NCI-H1694 treated with DMSO at 0.1 percent for 48 hours (cell line): ENCODE data around the gene MON2.
"Not testable (repeated sequence)": the region's sequence is repeated elsewhere in the genome, so short reads cannot be mapped to it uniquely, and the experiment has no call there.

ENCODE experiments used
- DNase-seq: peaks from one replicate; lab custom pipeline; 2025; lab: John Stamatoyannopoulos, UW

MON2 gene

DNA sequence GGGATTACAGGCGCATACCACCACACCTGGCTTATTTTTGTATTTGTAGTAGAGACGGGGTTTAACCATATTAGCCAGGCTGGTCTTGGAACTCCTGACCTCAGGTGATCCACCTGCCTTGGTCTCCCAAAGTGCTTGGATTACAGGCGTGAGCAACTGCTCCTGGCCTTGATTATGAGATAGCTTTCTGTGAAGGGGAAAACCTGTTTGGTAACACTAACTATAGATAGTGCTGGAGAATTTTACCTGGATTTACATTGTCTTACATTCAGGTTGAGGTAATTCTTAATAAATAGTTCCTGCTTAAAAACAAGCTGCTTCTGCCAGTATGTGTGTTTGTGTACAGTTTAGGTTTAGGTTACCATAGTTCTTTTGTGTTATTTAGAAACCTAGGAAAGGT, 77.1 kb downstream of the MON2 start:
- no peak for DNase-seq

DNA sequence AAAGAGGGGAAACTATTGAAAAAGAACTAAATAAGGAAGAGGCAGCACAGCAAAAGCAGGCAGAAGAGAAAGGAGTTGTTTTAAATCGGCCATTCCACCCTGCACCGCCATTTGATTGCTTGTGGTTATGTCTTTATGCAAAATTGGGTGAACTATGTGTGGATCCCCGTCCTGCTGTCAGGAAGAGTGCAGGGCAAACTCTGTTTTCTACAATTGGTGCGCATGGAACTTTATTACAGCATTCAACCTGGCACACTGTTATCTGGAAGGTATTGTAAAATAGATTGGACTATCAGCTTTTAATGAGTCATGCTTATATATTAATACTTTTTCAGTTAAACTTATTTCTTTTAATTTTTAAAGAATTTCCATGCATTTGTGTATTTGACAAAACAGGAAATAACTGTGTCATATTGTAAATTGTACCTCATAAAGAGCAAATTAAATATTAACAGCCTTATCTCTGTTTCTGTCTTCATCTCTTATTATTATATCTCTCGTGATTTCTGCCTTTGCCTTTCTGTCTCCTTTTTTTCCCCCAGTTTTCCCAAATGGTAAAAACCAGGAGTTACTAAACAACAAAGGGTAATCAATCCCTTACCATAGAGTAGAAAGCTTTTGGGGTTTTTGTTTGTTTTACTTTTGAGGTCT, 86.4 kb downstream of the MON2 start:
- DNase-seq: no peak

DNA sequence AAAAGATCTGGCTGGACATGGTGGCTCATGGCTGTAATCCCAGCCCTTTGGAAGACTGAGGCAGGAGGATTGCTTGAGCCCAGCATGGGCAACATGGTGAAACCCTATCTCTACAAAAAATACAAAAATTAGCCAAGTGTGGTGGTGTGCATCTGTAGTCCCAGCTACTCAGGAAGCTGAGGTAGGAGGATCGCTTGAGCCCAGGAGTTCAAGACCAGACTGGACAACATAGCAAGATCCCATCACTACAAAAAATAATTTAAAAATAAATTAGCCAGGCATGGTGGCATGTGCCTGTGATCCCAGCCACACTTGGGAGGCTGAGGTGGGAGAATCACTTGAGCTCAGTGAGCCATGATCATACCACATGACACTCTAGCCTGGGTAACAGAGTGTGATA, 92.7 kb downstream of the MON2 start:
- DNase-seq: not testable (repeated sequence)

DNA sequence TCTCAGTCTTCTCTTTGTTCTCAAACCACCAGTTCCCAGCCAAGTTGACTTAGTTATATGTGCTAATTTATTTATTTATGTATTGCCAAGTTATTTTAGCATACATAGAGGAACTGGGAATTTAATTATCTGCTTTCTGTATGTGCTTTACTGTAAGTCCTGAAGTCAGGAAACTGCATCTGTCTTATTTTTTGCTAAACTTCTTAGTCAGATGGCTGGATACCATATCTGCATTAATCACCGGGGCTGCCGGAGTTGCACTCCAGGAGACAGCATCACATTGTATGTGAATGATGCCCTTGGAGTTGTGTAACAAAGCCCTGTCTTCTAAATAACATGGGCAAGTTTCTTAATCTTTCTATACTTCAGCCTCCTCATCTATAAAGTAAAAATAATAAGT, 96.2 kb downstream of the MON2 start:
- no peak for DNase-seq

DNA sequence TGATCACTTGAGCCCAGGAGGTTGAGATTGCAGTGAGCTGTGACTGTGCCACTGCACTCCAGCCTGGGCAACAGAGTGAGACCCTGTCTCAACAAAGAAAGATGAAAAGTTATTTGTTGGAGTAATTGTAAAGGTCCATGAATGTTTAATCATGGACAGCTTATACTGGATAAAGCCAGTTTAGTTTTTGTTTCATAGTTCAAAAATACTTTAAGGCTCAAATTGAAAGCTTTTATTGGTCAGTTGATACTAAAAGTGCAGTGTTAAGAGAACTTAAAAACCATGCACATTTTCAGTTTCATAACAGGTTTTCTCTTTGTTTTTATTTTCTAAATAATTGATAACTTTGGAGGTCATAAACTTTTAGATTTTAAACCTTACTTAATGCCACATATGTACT, 108.4 kb downstream of the MON2 start:
- no peak for DNase-seq

DNA sequence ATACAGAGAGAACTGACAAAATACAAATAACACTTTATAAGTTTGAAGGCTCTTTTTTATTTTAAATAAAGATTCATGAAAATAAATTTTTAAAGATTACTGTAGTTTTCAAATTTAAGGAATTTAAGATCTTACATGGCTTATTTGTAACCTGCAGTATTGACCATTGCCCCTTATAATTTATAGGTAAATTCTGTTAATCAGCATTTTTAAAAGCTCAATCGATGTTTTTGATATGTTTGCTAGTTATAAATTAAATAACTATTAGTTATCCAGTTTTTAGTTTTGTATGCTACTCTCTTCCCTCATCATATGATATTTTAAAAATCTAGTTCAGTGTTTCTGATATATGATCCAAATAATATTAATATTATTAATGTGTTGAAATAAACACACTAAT, 109.9 kb downstream of the MON2 start:
- DNase-seq: no peak

DNA sequence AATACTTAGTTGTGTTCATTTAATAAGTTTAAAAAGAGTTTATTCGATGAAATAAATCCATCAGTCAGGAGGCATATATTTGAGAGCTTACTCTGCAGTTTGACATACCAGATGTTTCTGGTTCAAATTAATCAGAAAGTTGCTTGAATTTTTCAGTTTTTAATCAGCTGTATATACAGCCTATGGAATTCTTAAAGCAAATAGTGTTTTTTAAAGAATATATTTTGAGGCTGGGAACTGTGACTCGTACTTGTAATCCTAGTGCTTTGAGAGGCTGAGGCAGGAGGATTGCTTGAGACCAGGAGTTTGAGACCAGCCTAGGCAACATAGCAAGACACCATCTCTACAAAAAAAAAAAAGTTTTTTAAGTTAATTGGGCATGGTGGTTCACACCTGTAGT, 112.1 kb downstream of the MON2 start:
- no peak for DNase-seq

DNA sequence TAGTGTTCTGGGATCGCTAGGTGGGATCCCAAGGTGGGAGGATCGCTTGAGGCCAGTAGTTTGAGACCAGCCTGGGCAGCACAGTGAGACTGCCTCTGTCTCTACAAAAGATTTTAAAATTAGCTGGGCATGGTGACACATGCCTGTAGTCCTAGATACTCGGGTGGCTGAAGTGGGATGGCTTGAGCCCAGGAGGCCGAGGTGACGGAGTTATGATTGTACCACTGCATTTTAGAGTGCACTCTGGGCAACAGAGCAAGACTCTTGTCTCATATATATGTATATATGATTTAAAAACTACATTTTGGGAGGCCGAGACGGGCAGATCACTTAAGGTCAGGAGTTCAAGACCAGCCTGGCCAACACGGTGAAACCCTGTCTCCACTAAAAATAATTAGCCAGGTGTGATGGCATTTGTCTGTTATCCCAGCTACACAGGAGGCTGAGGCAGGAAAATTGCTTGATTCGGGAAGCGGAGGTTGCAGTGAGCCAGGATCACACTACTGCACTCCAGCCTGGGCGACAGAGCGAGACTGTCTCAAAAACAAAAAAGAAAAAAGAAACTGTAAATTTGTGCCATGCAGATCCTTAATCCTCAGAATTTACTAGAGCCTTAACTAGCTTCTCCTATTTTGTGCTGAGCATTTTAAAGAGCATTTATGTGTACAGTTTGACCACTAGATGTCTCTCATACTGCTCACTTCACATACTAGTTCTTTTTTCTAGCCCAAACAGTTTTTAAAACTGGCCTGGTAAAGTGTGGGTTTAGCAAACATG, 114.8 kb downstream of the MON2 start:
- DNase-seq: peak; percentile 46

DNA sequence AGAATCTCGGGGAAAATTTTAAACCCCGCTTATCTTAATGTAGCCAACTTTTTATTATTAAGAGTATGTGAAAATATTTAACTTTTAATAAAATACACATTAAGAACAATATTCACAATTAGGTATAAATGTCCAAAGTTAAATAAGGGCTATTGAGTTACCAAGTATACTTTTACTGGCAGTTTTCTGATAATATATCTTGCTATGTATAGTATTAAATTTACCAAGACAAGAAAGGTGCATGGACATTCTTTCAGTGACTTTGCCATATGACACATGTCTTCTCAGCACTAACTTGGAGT, 115.4 kb downstream of the MON2 start:
- no peak for DNase-seq

DNA sequence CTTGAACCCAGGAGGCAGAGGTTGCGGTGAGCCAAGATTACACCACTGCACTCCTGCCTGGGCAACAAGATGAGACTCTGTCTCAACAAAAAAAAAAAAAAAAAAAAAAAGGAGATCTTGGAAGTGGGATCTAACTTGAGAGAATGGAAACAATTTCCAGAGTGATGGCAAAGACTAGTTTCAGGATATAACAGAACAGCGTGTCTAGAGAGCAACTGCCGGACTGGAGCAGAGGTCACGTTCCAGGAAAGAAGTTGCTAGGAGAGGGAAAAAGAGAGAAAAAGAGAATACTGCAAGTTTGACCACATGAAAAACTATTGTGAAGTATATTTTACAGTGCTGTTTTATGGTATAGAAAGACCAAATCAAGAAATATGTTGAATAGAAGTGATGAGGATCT, 118.0 kb downstream of the MON2 start:
- DNase-seq: no peak

DNA sequence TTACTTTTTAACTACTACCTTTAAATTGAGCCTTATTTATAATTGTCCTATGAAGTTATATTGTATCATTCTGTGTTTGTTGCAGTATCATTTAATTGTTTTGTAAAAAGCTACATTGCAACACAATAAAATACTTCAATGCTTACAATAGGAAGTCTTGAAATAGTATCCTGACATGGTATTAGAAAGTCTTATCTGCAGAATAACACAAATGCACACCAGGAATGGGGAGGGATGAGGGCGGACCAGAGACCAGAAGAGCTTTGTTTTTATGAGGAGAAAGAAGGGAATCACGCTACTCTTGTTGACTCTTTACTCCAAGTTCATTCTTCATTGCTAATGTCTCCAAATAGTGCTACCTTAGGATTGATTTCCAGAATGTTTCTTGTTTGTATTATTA, 120.2 kb downstream of the MON2 start:
- no peak for DNase-seq

DNA sequence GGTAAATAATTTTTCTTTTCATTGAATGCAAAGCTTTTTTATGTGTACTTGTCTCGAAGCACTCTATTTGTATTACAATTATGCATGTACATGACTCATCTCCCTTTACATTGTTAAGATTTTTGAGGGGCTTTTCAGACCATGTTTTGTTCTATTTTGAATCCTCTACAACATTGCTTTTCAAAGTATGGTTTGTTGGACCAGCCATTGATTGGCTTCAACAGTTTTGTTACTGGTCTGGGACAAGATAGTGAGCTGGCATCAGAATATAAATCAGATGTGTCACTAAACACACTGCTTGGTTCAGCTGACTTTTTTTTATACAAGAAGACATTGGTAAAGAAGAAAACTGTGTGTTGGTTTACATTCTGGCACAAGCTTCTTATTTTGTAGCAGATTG, 122.3 kb downstream of the MON2 start:
- DNase-seq: no peak

DNA sequence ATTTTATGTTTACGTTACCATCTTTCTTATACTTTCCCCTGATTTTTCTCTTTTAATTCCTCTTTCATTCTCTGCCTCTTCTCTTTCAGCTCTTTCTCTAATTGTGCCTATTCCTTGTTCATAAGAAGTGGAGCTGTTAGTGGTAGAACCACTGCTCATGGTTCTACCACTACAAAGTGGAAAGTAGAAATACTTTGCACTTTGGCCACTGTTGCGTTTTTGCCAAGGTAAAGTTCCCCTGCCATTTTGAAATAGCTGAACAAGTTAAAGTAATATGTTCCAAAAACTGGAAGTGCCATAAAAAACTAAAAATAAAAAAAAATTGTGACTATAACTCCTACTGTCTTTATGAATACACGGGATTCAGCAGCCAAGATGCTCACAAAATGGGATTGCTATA, 130.6 kb downstream of the MON2 start:
- no peak for DNase-seq

DNA sequence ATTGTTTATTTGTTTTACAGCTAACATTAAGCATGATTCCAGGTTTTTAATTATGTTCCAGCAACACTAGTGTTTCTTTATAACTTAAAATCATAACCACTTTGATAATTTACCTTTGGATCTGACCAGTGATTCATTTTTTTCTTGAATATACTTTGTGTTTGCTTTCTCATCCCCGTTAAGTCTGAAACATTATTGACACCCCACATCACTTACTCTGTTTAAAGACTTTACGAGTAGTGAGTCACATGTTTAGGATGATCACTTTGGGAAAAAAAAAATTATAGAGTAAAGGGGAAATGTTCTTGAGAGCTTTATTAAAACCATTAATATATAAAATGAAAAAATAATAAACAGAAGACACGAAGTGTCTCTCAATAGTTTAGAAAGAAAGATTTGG, 132.2 kb downstream of the MON2 start:
- no peak for DNase-seq

DNA sequence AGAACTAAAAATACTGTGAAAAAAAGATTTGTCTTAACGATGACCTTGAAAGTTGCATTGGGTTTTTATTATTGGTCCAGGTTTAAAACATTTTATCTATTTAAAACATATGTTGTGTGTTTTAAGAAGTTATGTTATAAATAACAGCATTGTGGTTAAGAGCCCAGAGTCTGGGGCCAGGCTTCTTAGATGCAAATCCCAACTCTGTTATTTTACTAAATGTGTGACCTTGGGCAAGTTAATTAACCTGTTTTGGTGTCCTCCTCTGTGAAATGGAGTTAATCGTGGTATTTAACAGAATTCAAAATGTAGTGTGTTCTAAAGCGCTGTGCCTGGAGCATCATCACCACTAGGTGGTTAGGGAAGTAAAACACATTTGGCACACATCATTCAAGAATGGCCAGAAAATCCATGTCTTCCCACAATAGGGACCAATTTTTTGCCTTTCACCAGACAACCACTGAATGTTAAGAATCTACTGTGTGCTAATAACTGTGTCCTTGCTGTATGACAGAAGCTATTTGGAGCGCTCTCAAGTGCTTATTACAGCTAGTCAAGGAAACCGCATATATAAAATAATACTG, 133.3 kb downstream of the MON2 start:
- no peak for DNase-seq

DNA sequence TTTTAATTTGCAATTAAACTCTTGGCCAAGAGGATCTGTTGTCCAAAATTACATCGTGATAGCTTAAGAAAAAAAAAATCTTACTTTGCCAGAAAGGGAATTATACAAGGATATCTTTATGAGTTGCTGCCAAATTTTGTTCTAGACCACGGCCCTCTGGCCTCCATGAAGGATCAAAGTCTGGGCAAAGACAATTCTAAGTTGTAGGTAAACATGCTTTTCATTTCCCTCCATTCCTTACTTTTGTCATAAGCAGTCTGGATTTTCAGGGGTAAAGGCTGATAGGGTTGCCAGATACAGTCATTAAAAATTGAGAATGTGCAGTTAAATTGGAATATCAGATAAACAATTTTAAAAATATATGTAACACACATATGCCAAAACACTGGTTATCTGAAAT, 135.1 kb downstream of the MON2 start:
- DNase-seq: no peak

DNA sequence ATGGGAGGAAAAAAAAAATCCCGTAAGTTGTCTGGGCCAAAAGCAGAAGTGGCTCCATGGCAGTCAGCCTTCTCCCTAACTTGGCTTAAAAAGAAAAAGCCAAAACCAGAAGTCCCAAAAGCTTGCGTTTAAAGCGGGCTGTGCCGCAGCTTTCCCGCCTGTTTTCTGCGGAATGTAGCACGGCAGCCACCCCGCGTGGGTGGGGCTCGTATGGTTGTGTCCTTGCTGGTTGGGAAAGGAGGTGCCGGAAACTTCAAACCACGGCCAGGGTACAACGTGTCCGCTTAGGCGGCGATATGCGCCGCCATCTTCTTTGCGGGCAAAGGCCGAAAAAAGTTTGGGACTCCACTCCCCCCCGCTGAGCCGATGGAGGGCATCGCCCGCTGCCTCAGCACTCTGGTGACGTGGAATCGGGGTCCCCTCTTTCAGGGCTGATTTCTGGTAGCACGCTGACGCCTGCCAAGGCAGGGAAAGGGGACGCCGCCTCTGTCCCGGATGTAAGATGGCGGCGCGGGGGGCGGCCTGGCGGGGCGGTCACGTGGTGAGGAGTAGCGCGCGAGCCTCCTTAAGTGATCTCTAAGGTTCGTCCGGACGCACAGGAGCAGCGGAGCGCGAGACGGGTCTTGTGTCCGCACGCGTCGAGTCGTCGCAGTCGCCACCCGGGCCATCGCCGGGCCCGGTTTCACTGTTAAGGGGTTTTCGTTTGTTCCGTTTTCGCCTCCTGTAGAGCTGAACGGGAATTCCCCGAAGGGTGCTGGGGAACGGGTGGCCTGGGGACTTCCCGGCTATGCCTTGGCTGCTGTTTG, 135.8 kb downstream of the MON2 start:
- DNase-seq: peak; percentile 80

DNA sequence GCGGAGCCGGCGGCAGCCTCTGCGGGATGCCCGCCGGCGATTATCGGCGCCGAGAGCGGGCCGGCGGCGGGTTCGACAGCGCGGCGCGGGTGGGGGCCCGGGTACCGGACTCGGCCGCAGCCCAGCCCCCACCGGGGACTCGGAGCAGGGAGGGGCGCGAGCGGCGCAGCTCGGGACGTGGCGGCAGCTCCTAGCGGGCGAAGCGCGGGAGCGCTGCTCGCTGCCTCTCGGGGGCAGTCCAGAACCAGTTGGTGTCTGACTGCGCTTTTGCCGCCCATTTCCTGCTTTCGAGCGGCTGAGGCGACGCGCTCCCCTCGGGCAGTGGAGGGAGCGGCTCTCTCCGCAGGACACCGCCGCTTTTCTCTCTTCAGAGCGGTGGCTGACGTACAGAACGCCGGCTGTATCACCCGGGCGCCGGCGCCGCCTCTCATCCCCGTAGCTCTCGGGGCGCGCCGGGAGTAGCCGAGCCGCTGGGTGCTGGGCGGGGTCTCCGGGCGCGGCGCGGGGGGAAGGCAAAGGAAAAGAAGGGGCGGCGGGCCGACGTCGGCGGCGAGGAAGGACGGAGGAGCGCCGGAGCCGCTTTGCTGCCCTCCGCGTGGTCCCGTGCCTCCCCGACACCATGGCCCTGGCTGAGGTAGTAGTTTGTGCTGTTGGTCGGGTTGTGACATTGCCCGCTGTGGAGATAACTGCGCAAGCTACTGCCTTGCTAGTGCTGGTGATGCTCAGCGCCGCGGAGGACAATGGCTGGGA, 136.6 kb downstream of the MON2 start:
- DNase-seq: peak; percentile 67

DNA sequence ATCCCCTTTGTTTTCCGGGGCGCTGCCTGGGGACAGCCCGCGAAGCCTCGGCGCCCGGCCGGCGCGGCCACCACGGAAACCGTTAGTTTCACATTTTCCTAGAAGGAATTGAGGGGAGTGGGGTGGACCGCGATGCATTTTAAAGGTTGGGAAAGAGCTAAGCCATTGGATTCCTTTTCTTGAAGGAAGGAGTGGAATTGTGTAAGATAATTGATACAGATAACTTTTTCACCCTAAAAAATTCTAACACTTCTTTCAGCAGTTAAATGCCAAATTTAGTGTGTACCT, 137.1 kb downstream of the MON2 start:
- DNase-seq: no peak

DNA sequence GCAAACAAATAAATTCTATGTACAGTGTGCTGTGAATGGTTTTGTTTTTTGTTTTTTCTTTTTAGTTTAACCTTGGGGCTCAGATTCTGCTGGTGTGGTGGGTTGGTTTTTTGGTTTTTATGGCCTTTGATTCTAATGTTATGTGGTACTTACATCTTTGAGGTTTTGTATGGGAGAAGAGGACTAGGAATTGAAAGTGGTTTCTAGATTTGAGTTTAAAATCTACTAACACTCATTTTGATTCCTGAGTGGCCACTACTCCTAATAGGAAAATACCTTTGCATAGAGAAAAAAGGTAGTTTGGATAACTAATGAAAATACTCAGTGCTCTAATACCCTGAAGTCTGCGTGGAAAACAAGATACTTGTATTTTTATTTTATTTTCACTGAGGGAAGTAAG, 137.7 kb downstream of the MON2 start:
- DNase-seq: no peak

DNA sequence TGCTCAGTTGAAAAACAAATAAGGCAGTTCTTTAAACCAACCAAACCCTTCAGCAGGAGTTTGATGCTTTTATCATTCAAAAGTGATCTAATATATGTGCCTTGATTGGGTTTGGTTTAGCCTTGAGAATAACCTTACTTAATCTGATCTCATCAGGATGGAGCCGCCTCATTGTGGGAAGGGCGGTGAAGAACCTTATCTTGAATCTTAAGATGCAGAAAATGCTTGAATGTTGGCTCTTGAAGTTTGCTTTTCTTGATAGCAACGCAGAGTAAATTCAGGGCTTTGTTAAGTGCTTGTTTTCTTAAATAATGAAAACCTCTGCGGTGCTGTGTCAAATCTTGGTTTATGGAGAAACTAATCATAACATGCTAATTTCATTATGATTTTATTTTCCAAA, 138.2 kb downstream of the MON2 start:
- no peak for DNase-seq

DNA sequence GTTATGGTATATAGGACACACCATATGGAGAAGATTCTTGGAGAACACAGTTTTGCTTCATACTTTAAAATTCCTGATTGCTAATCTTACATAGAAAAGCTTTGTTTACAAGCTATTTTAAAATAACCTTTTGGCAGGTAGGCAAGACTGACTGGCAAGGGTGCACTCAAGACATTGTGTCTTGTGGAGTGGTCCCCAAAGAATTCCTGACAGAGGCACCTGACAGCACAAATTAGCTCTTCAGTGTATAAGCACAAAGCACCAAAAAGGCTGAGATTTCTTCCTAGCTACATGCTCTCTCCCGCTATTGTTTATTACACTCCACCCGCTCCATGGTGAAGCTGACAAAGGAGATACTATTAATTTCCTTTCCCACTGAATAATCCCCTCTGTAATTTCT, 139.4 kb downstream of the MON2 start:
- DNase-seq: no peak

DNA sequence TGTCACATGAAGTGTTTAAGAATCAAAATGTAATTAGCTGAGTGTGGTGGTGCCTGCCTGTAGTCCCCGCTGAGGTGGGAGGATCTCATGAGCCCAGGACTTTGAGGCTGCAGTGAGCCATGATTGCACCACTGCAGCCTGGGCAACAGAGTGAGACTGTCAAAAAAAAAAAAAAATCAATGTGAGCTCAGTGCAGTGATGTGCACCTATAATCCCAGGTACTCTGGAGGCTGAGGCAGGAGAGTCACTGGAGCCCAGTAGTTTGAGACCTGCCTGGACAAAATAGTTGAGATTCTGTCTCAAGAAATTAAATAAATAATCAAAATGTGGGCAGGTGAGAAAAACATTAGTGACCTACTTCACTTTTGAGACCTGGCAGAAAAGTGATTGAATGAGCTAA, 140.0 kb downstream of the MON2 start:
- DNase-seq: no peak
